AG08396 (cell line): ENCODE data around the gene STX16.

Experiments
- DNase-seq: peaks from one replicate; pipeline ENCODE4 v3.0.0; 2012; ENCODE audit warnings: low spot score, mixed read lengths

STX16 gene

DNA sequence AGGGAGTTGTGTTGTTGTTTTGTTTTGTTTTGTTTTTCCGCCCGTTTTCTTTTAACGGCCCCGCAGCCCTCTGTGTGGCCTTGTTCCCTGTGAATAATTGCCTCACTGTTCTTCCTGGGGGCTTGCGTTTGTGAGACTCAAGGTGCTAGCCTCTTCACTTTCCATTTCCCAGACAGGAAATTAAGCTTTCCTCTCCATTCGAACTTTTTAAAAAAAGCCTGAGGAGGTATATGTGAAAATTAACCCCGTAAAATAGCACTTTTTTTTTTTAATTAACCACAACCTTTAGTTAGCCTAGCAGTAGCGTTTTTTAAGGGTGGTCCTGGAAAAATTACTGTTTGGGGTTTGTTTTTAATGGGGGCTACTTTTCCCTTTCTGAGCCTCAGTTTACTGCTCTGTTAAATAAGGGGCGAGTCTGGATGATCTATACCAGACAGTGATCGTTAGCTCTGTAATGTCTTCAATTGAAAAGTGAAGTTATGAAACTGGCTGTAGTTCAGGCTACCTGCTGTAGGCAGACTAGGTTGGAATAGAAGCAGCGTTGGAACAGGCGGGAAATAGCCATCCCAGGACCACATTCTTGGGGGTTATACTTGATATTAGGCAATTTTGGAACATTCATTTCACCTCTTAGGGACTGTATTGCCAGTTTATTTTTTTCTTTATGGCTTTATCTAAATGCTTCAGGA is 1.7 kb downstream of the STX16 start:
- no peak for DNase-seq

DNA sequence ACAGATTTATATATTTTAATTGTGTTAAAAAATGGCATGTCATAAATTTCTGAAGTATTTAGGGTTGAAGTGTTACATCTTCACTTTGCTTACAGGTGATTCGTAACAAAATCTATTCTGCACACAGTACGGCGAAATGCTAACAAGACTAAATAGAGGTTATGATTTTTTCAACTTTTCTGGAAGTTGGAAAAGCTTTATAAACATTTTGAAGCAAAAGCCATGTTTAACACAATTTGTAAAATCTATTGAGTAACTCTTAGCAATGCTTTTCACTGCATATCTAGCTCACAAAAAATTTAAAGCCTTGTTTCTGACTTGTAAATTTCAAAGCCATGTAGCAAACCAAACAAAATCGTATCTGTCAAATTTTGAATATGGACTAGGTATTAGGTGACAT is 3.3 kb downstream of the STX16 start:
- DNase-seq = no peak

DNA sequence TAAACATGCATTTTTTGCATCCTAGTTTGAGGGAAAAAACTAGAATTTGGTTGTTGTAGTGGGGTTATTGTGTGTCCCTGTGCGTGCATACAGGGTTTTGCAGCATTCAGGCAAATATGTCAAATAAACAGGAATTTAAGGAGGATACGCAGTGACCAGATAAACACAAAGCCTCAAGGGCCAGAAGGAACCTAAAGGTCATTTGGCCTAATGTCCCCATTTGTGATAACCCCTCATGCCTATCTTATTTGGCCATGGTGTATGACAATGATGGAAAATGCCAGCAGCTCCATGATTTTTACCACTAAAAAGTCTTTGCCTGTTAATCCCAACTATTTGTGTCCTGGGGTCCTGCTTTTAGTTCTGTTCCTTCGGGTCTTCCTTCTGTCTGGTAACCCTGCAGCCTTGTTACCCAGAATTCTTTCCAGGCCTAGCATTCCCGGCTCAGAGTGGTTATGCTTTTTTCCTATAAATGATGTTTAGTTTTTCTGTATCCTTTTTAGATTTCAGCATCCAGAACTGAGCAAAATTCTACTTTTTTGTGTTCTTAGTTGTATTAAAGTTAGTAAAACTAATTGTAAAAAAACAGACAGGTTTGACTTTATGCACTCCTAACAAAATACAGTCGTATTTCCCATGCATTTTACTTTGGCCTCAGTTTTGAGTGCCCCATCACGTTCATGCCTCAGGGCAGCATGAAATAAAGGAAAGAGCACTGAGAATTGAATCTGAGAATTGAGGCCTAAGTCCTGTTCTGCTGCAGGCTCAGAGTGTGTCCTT is 4.4 kb downstream of the STX16 start:
- DNase-seq = no peak

DNA sequence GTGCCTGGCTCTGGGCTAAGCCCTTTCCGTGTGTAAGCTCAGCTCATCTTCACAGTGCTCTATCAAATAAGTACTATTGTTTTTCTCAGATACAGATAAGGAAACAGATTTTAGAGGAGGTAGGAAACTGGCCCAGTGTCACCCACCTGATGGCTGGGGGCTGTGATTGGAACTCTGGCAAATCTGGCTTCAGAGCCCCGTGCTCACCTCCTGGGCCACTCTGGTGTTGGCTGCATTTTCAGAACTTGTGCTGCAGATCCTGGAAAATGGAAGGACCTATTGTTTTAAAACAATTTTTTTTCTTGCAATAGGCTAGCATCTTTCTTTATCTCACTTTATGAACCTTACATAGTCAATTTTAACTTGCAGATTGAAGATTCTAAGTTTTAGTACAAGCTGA is 5.7 kb downstream of the STX16 start:
- no peak for DNase-seq

DNA sequence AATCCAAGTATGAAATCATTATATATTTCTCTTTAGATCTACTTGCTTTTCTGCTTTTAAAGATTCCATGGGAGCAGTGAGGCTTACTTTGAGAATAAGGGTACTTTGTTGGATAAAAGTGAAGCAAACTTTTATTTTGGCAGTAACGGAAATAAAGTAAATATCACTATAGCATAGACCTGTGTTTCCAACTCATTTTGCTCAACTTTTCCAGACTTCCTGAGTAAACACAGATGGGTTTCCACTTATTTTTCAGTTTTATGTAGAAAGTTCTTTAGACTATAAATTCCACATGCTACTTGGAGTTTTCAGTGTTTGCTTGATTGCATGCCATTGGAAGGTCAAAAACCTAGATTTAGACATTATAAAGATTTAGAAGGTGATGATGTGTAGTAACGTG is 6.2 kb downstream of the STX16 start:
- DNase-seq = no peak

DNA sequence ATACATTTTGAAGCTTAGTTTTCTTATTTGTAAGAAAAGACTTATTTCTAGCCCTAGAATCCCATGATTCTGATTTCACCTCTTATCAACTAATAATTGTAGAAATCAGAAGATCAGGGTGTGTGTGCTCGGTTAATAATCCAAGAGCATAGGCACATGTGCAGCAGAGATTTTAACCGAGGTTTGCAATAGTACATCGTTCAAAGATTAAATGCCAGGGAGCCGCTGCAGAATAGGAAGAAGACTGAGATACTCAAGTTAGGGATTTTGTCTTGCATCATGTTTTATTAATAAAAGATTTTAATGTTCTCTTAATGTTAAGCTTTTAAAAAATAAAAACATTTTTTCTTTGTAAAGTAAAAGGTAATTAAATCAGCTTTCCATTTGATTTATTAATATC is 6.9 kb downstream of the STX16 start:
- DNase-seq = no peak

DNA sequence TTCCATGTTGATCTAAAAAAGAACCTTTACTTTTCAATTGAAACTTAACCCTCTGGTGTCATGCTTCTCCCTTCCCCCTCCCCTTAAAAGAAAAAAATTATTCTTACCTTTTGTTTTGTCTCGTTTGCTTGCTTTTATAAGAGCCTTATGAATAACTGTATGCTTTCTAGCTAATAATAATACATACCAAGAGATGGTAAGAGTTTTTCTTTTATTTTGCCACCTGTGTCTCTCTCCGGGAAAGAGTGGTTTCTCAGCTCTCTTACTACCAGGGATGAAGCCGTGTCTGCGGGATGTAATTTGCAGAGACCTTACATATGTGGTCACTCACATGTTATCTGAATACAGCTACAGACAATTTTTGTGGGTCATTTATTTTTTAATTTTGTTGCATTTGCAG is 7.7 kb downstream of the STX16 start:
- no peak for DNase-seq

DNA sequence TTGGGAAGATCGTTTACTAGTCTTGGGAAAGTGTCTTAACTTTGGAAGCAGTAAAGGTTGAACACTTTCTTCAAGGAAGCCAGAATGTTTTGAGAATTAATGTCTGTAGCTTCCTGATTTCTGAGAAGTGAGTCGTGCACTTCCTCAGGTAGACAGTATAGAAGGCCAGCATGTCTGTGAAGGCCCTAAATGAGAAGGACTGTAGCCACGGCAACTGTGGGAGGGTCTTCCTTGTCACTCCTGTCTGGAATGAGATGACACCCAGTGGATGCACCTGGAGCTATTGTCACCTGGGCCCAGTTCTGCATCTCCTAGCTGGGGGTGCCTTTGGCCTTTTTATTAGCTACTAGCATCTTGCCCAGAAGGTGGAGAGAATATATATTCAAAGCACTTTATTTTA is 8.8 kb downstream of the STX16 start:
- DNase-seq = no peak

DNA sequence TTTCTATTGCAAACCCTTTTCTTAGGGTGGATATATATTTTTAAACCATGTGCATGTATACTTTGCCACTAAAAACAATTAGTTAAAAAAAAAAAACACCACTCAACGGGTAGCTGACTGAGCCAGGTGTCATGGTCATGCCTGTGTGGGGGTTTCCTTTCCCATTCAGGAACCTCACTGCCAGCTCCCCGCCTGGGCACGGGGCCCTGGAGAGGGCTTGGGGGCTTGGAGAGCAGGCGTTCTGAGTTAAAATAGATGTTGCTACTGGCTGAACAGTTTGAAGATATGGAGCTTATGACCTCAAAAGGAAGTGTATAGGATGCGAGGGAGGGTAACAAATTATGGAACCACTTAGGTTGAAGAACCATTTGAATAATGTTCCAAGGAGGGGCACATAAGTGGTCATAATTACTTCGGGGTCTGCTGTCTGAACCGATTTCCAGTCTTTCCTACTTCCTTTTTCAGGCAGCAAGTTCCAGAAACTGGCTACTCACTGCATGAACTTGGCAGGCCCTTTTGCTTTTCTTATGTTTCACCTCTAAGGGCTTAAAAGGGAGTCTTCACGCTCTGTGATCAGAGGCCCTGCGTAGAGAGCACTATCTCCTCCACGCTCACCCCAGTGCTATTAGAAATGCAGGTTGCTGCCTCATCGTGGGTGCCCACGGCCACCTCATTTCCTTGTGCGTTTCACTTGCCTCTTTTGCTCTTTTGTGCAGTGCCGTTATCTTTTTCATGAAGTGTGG is 9.9 kb downstream of the STX16 start:
- DNase-seq = no peak

DNA sequence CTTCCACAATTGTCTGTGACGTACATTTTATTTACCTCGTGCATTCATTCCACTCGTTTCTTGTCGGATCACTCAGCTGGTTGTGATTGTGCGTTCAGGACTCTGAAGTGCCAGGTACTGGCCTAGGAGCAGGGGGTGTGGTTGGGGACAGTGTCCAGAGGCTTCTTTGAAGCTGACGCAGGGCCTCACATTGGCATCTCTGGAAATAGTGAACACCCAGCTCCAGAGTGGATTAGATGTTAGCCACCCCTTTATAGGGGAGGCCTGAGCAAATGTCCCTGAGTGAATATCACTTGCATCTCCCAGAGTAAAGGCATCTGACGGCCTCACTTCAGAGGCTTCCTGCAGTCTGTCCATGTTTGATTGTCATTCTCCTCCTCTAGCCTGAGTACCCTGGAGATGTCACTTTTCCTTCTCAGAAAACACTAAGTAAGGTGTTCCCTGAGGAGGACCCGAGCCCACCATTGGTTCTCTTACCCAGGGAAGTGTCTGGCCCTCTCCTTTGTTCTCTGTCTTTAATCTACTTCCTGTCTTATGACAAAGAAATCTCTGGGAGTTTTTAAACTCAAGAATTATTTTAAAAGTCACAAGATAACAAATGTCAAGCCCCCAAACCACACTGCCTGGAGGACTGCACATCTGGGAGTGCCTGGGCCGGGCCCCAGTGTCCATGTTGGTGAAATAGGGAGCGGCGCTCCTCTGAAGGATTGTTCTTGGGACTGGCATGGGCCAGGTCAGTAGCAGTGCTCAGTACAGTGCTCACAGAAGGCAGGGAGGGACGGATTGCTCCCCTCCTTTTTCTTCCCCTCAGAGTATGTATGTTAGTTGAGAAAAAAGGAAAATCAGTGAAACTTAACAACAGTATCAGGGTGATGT is 10.8 kb downstream of the STX16 start:
- DNase-seq = no peak

DNA sequence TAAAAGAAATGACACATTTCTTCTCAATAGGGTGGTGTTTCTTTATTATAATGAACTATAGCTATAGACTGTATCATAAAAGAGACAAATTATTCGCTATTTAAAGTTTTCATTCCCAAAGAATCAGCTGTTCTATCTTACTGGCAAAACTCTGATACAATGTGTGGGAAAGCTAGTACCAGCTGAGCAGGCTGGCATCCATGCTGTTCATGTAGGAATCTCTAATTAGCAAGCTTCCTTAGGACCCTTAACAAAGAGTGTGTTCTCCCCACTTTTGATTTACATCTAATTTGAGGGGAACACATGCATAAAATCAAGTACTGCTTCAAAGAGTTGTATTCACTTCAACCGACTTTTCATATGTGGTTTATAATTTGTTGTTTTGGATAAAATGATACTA is 13.2 kb downstream of the STX16 start:
- no peak for DNase-seq

DNA sequence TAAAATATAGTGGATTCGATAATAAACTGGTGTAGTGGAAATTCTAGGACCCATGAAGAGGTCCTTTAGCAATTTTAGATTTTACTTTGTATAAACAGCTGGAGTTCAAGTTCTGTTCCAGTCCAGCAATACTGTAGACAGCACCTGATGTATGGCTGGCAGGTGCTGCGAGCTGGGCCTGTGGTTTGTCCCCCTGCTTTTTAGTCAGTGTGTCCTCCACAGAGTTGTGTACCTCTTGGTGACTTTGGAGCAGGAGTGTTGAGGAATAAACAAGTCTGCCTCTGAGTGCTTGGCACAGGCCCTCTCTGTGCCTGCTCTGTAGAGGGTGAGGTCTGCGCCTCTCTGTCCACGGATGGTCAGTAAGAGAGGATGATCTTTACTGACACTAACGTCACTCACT is 13.8 kb downstream of the STX16 start:
- no peak for DNase-seq

DNA sequence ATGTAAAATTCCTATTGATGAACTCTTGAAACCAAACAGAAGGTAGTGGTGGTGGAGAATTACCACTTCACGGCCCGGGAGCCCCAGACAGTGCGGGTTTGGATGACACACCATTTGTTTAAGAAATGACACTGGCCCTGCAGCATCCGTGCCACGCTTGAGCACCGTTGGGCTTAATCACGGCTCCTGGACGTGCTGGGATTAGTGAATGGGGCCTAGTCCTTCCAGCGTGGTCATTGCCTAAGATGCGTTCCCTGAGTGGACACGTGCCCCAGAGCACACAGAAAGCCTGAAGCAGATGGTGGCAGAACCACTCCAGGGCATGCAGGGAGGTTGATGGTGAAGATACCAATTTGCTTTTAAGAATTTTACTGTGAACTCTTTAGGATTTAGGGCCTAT is 14.5 kb downstream of the STX16 start:
- DNase-seq = no peak

DNA sequence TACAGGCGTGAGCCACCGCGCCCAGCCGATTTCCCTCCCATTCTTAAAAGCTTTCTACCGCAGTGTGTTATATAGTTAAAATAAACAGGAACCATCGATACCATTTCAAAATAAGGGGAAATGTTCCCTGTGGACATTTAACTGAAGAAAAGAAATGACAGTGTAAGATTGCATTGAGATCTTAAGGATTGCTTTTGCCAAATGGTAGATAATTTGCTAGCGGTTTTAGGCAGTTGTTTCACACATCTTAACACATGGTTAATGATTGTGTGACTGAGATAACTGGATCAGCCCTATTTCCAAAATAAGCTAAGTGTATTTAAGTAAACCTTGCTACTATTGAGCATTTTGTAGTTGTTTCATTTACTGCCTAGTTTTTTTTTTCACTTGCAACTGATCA is 15.6 kb downstream of the STX16 start:
- no peak for DNase-seq

DNA sequence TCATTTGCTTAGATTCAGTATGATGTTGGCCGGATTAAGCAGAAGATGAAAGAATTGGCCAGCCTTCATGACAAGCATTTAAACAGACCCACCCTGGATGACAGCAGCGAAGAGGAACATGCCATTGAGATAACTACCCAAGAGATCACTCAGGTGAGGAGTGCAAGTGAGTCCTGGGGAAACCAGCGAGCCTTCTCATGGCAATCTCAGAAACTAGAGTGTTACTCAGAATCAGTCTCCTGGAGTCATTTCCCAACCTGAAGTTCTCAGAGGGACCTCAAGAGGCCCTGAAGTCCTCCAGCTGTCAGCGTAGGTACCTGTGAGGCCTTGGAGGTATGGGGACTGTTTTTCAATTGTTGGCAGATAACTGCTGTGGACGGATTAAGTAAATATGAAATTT is 16.9 kb downstream of the STX16 start:
- no peak for DNase-seq

DNA sequence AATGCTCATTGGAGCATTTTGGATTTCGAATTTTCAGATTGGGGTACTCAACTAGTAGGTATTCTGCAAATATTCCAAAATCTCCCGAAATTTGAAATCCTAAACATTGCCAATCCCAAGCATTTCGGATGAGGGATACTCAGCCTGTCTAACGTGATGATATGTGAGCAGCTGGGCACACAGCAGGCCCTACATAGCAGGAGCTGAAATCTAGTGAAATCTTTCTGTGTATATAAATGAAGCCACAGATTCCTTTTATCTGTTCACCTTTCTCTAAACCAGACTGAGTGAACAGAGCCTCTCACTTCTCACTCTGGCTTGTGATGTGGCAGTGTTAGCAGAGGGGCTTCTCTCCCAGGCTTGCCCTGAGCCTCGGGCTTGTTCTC is 17.8 kb downstream of the STX16 start:
- DNase-seq = no peak

DNA sequence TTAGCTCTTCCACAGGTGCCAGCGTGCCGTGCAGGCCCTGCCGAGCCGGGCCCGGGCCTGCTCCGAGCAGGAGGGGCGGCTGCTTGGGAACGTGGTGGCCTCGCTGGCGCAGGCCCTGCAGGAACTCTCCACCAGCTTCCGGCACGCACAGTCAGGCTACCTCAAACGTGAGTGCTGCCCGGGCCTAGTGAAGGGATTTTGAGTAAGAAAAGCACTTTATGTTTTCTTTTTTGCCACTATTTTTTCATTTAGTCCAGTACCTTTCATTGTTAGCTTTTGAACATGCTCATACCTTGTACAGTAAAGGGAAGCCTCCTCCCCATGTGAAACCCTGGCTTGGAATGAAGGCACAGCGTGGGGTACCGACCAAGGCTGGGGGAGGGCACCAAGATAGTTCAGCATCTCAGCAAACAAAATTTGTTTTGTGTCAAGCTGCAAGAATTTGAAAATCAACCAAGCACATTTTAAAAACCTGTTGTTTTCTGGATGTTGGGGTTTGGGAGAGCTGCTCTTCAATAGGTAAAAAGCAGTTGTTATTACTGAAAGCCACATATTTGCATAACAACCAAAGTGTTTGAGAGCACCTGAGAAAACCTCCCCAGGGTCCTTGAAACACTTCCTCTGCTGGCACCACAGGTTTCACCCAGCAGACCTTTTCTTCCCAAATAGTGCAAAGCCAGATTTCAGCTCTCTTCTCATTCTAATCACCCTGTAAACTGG is 18.4 kb downstream of the STX16 start:
- DNase-seq = no peak

DNA sequence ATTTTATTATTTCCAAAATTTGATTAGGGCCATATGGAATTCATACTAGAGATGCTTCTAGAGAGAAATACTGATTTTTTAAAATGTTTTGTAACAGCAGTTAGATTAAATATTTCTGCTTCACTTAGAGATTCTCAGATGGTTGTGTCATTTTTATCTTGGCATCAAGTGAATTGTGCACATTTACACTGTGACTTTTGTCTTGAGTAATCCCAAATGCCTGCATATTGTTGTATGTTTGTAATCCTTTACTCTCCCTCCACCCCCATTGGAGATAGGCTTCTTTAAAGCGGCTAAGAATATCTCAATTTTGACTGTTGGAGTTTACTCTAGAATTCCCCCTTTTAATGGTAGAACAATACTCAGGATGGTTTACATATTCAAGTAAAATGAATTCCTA is 19.0 kb downstream of the STX16 start:
- peak; percentile 41 for DNase-seq

DNA sequence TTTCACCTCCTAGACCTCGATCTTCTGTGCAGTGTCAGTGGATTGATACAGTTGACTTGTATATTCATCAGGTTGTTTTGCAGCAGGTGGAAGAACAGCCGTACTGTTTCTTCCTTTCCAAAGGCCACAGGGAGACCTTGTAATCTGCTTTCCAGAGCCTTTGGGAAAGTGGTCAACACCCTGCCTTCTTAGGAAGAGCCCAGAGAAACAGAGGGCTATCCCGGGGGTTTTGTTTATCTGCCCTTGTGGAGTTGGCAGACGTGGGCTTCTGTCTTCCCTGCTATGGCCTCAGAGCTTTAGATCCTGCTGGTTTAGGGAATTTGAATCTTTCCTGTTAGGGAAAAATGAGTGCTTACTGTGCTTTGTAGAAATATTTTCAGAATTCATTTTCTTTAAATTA is 19.6 kb downstream of the STX16 start:
- DNase-seq = no peak

DNA sequence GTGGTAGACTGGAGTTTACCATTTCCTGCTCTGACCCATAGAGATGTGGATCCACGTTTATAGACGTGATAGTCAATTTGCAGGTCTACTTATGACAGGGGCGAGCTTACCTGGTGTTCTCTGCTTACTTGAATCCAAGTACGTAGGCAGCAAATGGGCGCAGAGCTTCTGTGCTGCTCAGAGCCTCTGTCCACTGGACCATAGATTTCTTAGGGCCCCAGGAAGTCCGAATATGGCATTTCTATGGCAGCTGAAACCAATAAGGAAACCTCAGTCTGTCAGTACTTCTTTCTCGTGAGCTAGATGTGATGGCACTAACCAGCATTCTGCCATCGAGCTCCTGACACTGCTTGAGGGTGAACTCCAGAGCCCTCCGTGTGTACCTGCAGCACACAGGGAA is 22.0 kb downstream of the STX16 start:
- DNase-seq = no peak

DNA sequence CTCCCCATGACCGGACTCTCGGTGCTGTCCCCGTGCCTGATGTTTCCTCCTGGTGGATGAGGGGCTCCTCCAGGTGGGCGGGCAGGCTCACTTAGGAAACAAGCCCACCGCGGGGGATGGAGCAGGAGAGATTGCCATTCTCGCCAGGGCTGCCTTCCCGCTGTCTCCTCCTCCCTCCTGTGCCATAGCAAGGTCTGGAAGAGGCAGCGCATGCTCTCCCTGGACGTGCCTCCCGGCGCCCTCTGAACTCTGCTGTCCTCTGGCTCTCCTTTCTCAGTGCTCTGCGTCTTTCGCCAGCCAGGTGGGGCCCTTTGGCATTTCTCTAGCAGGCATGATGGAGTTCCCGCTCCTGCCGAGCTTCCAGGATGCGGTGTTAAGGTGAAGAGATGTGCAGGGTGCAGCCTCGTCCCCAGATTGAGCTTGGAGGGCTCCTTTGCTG is 24.1 kb downstream of the STX16 start:
- DNase-seq = no peak

DNA sequence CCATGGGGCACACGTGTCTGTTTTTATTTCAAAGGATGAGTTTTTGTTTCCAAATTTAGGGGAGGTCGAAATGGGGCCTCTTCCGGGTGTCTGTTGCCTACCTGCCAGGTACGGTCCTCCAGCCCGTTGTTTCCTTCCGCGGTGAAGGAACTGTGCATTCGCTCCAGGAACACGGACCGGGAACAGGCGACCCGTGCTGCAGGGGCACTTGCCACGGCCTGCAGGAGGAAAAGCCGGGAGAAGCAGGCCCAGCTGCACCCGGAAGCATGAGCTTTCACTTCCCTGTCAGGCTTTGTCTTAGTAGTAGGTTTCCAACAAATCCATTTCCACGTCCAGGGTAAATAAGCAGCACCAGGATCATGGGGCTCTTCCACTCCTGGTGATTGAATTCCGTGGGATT is 24.6 kb downstream of the STX16 start:
- DNase-seq = no peak
